ENCODE data around the gene DNASE1L2. TPM values are rescaled to one million over a fixed set of nuclear protein-coding genes. Genes with fewer than 3 reads are reported as not detected.

Gene DNASE1L2
- polyA plus RNA-seq (2013, experiment 1 of 2): 0.13 TPM
- polyA plus RNA-seq (2013, experiment 2 of 2): 0.06 TPM

GRCh38 chr16:2236337-2237101, at the start of gene DNASE1L2:
DNASE1L2 (plus strand) TSS chr16:2236444; CDS start chr16:2236817, 373 bp downstream.
- peak within 1 kb of the TSS; percentile 7 for H3K4me2 ChIP-seq (ENCODE audit: low read length)
- H3K18ac ChIP-seq (ENCODE audit: low read length): no peak within 1 kb of the TSS
- H3K4ac ChIP-seq (ENCODE audit: low read depth, low read length): no peak within 1 kb of the TSS
- H3K36me3 ChIP-seq (ENCODE audit: control insufficient read depth, insufficient read depth, low read length): no peaks in the 10 kb centered on the region
- no peak within 1 kb of the TSS for H2BK5ac ChIP-seq (ENCODE audit: low read length)
- no peak within 1 kb of the TSS for H3K23ac ChIP-seq (ENCODE audit: low read length)
- no peak within 1 kb of the TSS for H4K5ac ChIP-seq (ENCODE audit: low read length)
- H3K4me3 ChIP-seq (ENCODE audit: low read length): no peak within 1 kb of the TSS
- no peak within 1 kb of the TSS for H2AK5ac ChIP-seq (ENCODE audit: low read length)
- peak within 1 kb of the TSS; percentile 38 for H3K9ac ChIP-seq (ENCODE audit: low read length)
- peak; percentile 56 for DNase-seq
- H3K4me1 ChIP-seq (ENCODE audit: control insufficient read depth, low read depth, low read length): no peaks in the 10 kb centered on the region
- no peaks in the 10 kb centered on the region for H3K79me2 ChIP-seq (ENCODE audit: control insufficient read depth, insufficient read depth, low read length)
- H3K79me1 ChIP-seq (ENCODE audit: low read length): no peaks in the 10 kb centered on the region
- no CpG with 5 or more reads among the region's 64 CpGs for WGBS (ENCODE audit: extremely low coverage, insufficient coverage, low lambda C conversion rate)
- no peak within 1 kb of the TSS for H3K27ac ChIP-seq (ENCODE audit: low read depth, low read length)
- no peak within 1 kb of the TSS for H4K8ac ChIP-seq (ENCODE audit: low read depth, low read length)
- H3K56ac ChIP-seq (ENCODE audit: low read length): peak within 1 kb of the TSS; percentile 64
- no peak within 1 kb of the TSS for H2BK15ac ChIP-seq (replicated peaks; ENCODE audit: low read depth)
- no peak within 1 kb of the TSS for H2BK120ac ChIP-seq (ENCODE audit: low read depth, low read length)
- peaks cover 3% of the 10 kb centered on the region for H3K27me3 ChIP-seq (ENCODE audit: insufficient read depth, low read length, poor library complexity)

DNA sequence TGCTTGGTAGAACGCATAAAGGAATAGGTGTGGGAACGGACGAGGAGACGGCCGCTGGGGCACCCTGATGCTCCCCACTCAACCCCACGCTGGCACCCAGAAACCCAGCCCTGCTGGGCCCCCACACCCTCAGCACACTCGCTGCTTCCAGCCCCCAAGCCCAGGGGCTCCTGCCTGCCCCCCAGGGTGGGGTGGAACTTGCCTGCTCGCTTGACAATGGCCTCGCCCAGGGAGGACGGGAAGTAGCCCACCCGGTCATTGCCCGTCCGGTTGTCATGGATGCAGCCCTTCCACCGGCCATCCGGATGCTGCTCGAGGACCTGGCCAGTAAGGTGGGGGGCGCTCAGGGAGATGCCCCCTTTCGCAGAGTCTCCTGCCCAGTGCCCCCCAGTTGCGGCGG, 49.7 kb upstream of the DNASE1L2 start:
- no CpG with 5 or more reads among the region's 20 CpGs for WGBS (ENCODE audit: extremely low coverage, insufficient coverage, low lambda C conversion rate)
- Histone ChIP-seq H2BK120ac (ENCODE audit: low read depth, low read length) (no peak overlapping the region), H3K4me3 (ENCODE audit: low read length) (no peak overlapping the region), H3K36me3 (ENCODE audit: control insufficient read depth, insufficient read depth, low read length) (no peaks in the 10 kb centered on the region), H4K8ac (ENCODE audit: low read depth, low read length) (no peak overlapping the region), H3K56ac (ENCODE audit: low read length) (no peak overlapping the region), H3K79me1 (ENCODE audit: low read length) (no peaks in the 10 kb centered on the region), H3K4me2 (ENCODE audit: low read length) (no peak overlapping the region), H3K79me2 (ENCODE audit: control insufficient read depth, insufficient read depth, low read length) (no peaks in the 10 kb centered on the region), H2AK5ac (ENCODE audit: low read length) (no peak overlapping the region), H3K27me3 (ENCODE audit: insufficient read depth, low read length, poor library complexity) (no peaks in the 10 kb centered on the region), H3K4ac (ENCODE audit: low read depth, low read length) (no peak overlapping the region), H3K4me1 (ENCODE audit: control insufficient read depth, low read depth, low read length) (no peaks in the 10 kb centered on the region), H3K18ac (ENCODE audit: low read length) (no peak overlapping the region), H4K5ac (ENCODE audit: low read length) (no peak overlapping the region), H3K27ac (ENCODE audit: low read depth, low read length) (no peak overlapping the region), H3K23ac (ENCODE audit: low read length) (no peak overlapping the region), H2BK5ac (ENCODE audit: low read length) (no peak overlapping the region), H2BK15ac (replicated peaks; ENCODE audit: low read depth) (no peak overlapping the region), H3K9ac (ENCODE audit: low read length) (no peak overlapping the region)
- DNase-seq: no peak

DNA sequence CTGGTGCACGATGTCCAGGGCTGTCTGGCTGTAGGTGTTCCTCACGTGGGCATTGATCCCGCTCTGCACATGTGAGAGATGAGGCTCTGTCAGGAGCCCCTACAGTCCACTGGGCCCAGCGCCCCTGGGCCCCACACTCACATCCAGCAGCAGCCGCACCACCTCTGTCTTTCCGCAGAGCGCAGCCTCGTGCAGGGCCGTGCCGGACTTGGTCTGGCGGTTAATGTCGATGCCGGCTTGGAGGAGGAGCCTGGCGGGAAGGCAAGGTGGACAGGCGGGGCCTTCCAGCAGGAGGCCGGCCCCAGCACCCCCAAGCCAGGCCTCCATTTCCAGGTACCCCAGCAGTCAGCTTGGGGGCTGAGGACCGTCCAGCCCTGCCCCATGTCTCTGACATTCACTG, 49.0 kb upstream of the DNASE1L2 start:
- WGBS (ENCODE audit: extremely low coverage, insufficient coverage, low lambda C conversion rate): no CpG with 5 or more reads among the region's 17 CpGs
- H3K79me1 ChIP-seq (ENCODE audit: low read length): no peaks in the 10 kb centered on the region
- H3K27ac ChIP-seq (ENCODE audit: low read depth, low read length): no peak overlapping the region
- H3K79me2 ChIP-seq (ENCODE audit: control insufficient read depth, insufficient read depth, low read length): no peaks in the 10 kb centered on the region
- H3K36me3 ChIP-seq (ENCODE audit: control insufficient read depth, insufficient read depth, low read length): no peaks in the 10 kb centered on the region
- no peak overlapping the region for H3K56ac ChIP-seq (ENCODE audit: low read length)
- H3K18ac ChIP-seq (ENCODE audit: low read length): no peak overlapping the region
- no peak overlapping the region for H3K4me2 ChIP-seq (ENCODE audit: low read length)
- no peaks in the 10 kb centered on the region for H3K4me1 ChIP-seq (ENCODE audit: control insufficient read depth, low read depth, low read length)
- H3K23ac ChIP-seq (ENCODE audit: low read length): no peak overlapping the region
- no peak for DNase-seq
- H2AK5ac ChIP-seq (ENCODE audit: low read length): no peak overlapping the region
- no peak overlapping the region for H2BK5ac ChIP-seq (ENCODE audit: low read length)
- H3K9ac ChIP-seq (ENCODE audit: low read length): no peak overlapping the region
- H4K8ac ChIP-seq (ENCODE audit: low read depth, low read length): no peak overlapping the region
- H4K5ac ChIP-seq (ENCODE audit: low read length): no peak overlapping the region
- no peak overlapping the region for H3K4me3 ChIP-seq (ENCODE audit: low read length)
- no peak overlapping the region for H3K4ac ChIP-seq (ENCODE audit: low read depth, low read length)
- no peak overlapping the region for H2BK120ac ChIP-seq (ENCODE audit: low read depth, low read length)
- no peak overlapping the region for H2BK15ac ChIP-seq (replicated peaks; ENCODE audit: low read depth)
- H3K27me3 ChIP-seq (ENCODE audit: insufficient read depth, low read length, poor library complexity): no peaks in the 10 kb centered on the region

DNA sequence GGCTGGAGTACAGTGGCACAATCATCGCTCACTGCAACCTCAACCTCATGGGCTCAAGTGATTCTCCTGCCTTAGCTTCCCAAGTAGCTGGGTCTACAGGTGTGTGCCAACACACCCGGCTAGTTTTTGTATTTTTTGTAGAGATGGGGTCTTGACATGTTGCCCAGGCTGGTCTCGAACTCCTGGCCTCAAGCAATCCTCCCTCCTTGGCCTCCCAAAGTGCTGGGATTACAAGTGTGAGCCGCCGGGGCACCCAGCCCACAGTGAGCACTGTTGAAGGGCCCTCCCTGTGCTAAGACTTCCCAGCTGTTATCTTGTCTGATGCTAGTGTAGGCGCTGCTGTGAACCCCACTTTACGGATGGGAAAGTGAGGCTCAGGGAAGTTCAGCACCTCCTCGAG, 47.8 kb upstream of the DNASE1L2 start:
- H3K79me2 ChIP-seq (ENCODE audit: control insufficient read depth, insufficient read depth, low read length): no peaks in the 10 kb centered on the region
- H3K4ac ChIP-seq (ENCODE audit: low read depth, low read length): no peak overlapping the region
- no peak overlapping the region for H3K4me2 ChIP-seq (ENCODE audit: low read length)
- no peak overlapping the region for H4K8ac ChIP-seq (ENCODE audit: low read depth, low read length)
- WGBS (ENCODE audit: extremely low coverage, insufficient coverage, low lambda C conversion rate): no CpG with 5 or more reads among the region's 8 CpGs
- H2AK5ac ChIP-seq (ENCODE audit: low read length): no peak overlapping the region
- no peaks in the 10 kb centered on the region for H3K4me1 ChIP-seq (ENCODE audit: control insufficient read depth, low read depth, low read length)
- H3K79me1 ChIP-seq (ENCODE audit: low read length): no peaks in the 10 kb centered on the region
- no peak overlapping the region for H2BK5ac ChIP-seq (ENCODE audit: low read length)
- no peak overlapping the region for H3K4me3 ChIP-seq (ENCODE audit: low read length)
- no peak overlapping the region for H3K18ac ChIP-seq (ENCODE audit: low read length)
- no peak overlapping the region for H2BK120ac ChIP-seq (ENCODE audit: low read depth, low read length)
- H3K56ac ChIP-seq (ENCODE audit: low read length): no peak overlapping the region
- no peak overlapping the region for H3K9ac ChIP-seq (ENCODE audit: low read length)
- no peak overlapping the region for H2BK15ac ChIP-seq (replicated peaks; ENCODE audit: low read depth)
- H3K23ac ChIP-seq (ENCODE audit: low read length): no peak overlapping the region
- no peaks in the 10 kb centered on the region for H3K36me3 ChIP-seq (ENCODE audit: control insufficient read depth, insufficient read depth, low read length)
- DNase-seq: no peak
- H3K27ac ChIP-seq (ENCODE audit: low read depth, low read length): no peak overlapping the region
- no peaks in the 10 kb centered on the region for H3K27me3 ChIP-seq (ENCODE audit: insufficient read depth, low read length, poor library complexity)
- H4K5ac ChIP-seq (ENCODE audit: low read length): no peak overlapping the region

DNA sequence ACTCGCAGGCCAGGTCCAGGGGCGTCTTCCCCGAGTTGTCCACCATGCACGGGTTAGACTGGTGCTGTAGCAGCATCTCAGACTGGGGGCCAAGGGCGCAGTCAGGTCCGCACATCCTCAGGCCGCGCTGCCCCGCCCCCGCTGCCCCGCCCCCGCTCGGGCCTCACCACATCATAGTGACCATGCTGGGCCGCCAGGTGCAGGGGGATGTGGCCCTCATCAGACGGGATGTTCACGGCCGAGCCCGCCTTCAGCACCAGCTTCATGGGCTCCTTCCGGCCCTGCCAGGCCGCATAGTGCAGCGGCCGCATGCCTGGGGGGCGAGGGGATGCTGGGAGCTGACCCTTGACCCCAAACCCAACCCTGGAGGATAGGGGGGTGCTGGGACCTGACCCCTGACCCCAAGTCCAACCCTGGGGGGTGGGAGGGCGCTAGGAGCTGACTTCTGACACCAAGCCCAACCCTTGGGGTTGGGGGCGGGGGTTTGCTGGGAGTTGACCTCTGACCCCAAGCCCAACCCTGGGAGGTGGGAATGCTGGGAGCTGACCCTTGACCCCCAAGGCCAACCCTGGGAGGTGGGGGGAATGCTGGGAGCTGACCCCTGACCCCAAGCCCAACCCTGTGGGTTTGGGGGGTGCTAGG, 46.9 kb upstream of the DNASE1L2 start:
- no peaks in the 10 kb centered on the region for H3K4me1 ChIP-seq (ENCODE audit: control insufficient read depth, low read depth, low read length)

More for the DNA sequence above, 46.9 kb upstream of the DNASE1L2 start:
- no peak overlapping the region for H2AK5ac ChIP-seq (ENCODE audit: low read length)
- H3K4ac ChIP-seq (ENCODE audit: low read depth, low read length): no peak overlapping the region
- no peak overlapping the region for H3K4me3 ChIP-seq (ENCODE audit: low read length)
- no peak overlapping the region for H2BK120ac ChIP-seq (ENCODE audit: low read depth, low read length)
- no peak for DNase-seq
- no peak overlapping the region for H3K56ac ChIP-seq (ENCODE audit: low read length)
- no peaks in the 10 kb centered on the region for H3K79me1 ChIP-seq (ENCODE audit: low read length)
- H3K23ac ChIP-seq (ENCODE audit: low read length): no peak overlapping the region
- no peak overlapping the region for H2BK5ac ChIP-seq (ENCODE audit: low read length)
- no peak overlapping the region for H3K18ac ChIP-seq (ENCODE audit: low read length)
- no peak overlapping the region for H3K4me2 ChIP-seq (ENCODE audit: low read length)
- no peak overlapping the region for H4K5ac ChIP-seq (ENCODE audit: low read length)
- no CpG with 5 or more reads among the region's 25 CpGs for WGBS (ENCODE audit: extremely low coverage, insufficient coverage, low lambda C conversion rate)
- H2BK15ac ChIP-seq (replicated peaks; ENCODE audit: low read depth): no peak overlapping the region
- no peaks in the 10 kb centered on the region for H3K36me3 ChIP-seq (ENCODE audit: control insufficient read depth, insufficient read depth, low read length)
- no peaks in the 10 kb centered on the region for H3K27me3 ChIP-seq (ENCODE audit: insufficient read depth, low read length, poor library complexity)
- no peak overlapping the region for H3K9ac ChIP-seq (ENCODE audit: low read length)
- no peak overlapping the region for H4K8ac ChIP-seq (ENCODE audit: low read depth, low read length)
- no peaks in the 10 kb centered on the region for H3K79me2 ChIP-seq (ENCODE audit: control insufficient read depth, insufficient read depth, low read length)
- H3K27ac ChIP-seq (ENCODE audit: low read depth, low read length): no peak overlapping the region
